Osteocyte (in vitro differentiated cells): ENCODE data around the gene ZNHIT2. TPM values are rescaled to one million over a fixed set of nuclear protein-coding genes. Genes with fewer than 3 reads are reported as not detected.

Experiments used
- DNase-seq: peaks from one replicate; pipeline ENCODE4 v3.0.0; 2021; ENCODE audit warnings: mixed read lengths; ENCODE audit not compliant: unreplicated experiment; ENCODE audit errors: extremely low spot score
- H3K27ac Mint-ChIP-seq: one replicate; pipeline ENCODE4 v1.8.0; 2021; ENCODE audit warnings: mild to moderate bottlenecking, mixed read lengths; ENCODE audit not compliant: unreplicated experiment
- H3K27me3 Mint-ChIP-seq: one replicate; pipeline ENCODE4 v1.8.0; 2021; ENCODE audit warnings: mixed read lengths; ENCODE audit not compliant: unreplicated experiment
- H3K36me3 Mint-ChIP-seq: one replicate; pipeline ENCODE4 v1.8.0; 2021; ENCODE audit warnings: mixed read lengths; ENCODE audit not compliant: unreplicated experiment
- H3K4me1 Mint-ChIP-seq: one replicate; pipeline ENCODE4 v1.8.0; 2021; ENCODE audit warnings: mixed read lengths; ENCODE audit not compliant: unreplicated experiment
- H3K4me3 Mint-ChIP-seq: one replicate; pipeline ENCODE4 v1.8.0; 2021; ENCODE audit warnings: mild to moderate bottlenecking, moderate library complexity, mixed read lengths; ENCODE audit not compliant: unreplicated experiment
- H3K9me3 Mint-ChIP-seq: one replicate; pipeline ENCODE4 v1.8.0; 2021; ENCODE audit warnings: mixed read lengths; ENCODE audit not compliant: unreplicated experiment
- CTCF ChIP-seq: fragments of 200-600 bp; sonication (generic); IDR thresholded peaks from 2 replicates; pipeline ENCODE4 v1.5.0; 2021; ENCODE audit warnings: antibody characterized with exemption, mild to moderate bottlenecking, moderate library complexity
- microRNA-seq: library from miRNA; unstranded; fragments of <30 nt; microRNA quantifications from one replicate; pipeline ENCODE4 v1.1.0, GENCODE V29; 2020; ENCODE audit not compliant: unreplicated experiment
- total RNA-seq: library from RNA; stranded (reverse); gene quantifications from 2 replicates; pipeline ENCODE4 v1.2.1, GENCODE V29; 2021

ZNHIT2 gene
- total RNA-seq, 1 donor from 2014 or later = 9.0 TPM

DNA sequence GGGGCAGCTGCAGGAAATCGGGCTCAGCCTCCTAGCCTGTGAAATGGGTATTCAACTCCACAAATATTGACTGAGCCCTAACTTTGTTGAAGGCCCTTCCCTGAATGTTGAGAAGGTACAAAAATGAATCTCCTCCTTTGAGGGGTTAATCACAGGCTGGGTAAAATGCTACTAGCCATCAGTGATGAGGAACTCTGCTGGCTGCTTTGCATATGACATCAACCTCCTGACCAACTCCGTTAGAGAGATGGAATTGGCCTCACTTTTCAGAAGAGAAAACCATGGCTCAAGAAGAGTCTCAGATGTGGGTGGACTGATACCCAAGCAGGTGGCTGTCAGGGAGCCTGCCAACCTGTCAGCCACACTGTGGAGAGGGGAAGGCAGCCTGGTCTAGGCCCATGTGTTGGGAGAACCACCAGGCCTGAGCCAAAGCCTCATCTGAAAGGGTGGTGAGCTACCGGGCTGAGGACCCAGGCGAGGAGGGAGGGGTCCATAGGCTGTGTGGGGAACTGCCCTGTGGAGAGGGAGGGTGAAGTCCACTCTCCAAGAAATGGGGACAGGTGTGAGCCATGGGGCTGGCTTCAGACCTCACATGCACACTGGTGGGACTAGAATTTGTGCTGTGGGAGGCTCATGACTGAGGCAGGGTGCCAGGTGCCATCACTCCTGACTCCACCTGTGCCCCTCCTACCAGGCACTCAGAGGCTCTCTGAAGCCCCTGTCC lies 45.4 kb downstream of the ZNHIT2 start:
- Mint-ChIP-seq H3K9me3 (no peaks in the 10 kb centered on the region), H3K4me3 (no peak overlapping the region), H3K27me3 (no peaks in the 10 kb centered on the region), H3K4me1 (no peaks in the 10 kb centered on the region), H3K36me3 (no peaks in the 10 kb centered on the region), H3K27ac (no peak overlapping the region)
- no peak for DNase-seq
- TF ChIP-seq CTCF = no peak

DNA sequence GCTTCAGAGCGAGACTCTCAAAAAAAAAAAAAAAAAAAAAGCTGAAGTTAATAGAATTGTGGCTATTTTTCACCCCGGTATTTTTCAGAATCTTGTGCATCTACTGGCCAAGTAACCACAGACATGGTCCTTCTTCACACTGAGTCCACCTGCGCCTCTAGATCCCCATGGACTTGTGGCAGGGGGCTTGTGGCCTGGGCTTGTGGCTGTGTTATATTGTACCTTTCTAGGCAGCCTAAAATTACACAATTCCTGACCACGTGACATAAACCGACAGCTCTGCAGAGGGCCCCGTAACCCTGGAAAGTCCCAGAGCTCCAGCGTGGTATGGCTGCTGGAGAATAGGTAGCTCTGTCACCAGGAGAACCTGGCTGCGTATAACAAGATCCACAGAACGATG lies 48.3 kb downstream of the ZNHIT2 start:
- no peaks in the 10 kb centered on the region for H3K9me3 Mint-ChIP-seq
- no peak overlapping the region for H3K27ac Mint-ChIP-seq
- no peaks in the 10 kb centered on the region for H3K4me1 Mint-ChIP-seq
- DNase-seq = no peak
- no peak for TF ChIP-seq CTCF
- no peak overlapping the region for H3K4me3 Mint-ChIP-seq
- no peaks in the 10 kb centered on the region for H3K36me3 Mint-ChIP-seq
- no peaks in the 10 kb centered on the region for H3K27me3 Mint-ChIP-seq

DNA sequence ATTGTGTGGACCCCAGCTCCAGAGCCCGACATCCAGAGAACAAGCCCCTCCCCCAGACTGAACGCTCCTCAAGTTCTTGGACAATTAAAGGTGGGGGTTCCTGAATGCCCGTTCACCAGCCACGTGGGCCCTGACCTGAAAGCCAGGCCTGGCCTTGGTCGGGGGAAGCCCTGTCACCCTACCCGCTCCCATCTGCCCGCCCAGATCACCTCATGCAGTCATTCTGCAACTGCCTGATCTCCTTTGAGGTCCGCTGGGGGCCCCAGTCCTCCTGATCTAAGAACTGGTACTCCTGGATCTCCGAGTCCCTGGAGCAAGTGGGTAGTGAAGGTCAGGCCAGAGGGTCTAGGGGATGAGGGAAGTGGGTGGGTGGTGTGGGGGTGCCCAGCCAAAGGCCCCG lies 50.1 kb downstream of the ZNHIT2 start:
- no peaks in the 10 kb centered on the region for H3K27me3 Mint-ChIP-seq
- no peak overlapping the region for H3K27ac Mint-ChIP-seq
- no peak for TF ChIP-seq CTCF
- DNase-seq = no peak
- H3K4me1 Mint-ChIP-seq = no peaks in the 10 kb centered on the region
- H3K9me3 Mint-ChIP-seq = no peaks in the 10 kb centered on the region
- H3K4me3 Mint-ChIP-seq = no peak overlapping the region
- H3K36me3 Mint-ChIP-seq = no peaks in the 10 kb centered on the region

DNA sequence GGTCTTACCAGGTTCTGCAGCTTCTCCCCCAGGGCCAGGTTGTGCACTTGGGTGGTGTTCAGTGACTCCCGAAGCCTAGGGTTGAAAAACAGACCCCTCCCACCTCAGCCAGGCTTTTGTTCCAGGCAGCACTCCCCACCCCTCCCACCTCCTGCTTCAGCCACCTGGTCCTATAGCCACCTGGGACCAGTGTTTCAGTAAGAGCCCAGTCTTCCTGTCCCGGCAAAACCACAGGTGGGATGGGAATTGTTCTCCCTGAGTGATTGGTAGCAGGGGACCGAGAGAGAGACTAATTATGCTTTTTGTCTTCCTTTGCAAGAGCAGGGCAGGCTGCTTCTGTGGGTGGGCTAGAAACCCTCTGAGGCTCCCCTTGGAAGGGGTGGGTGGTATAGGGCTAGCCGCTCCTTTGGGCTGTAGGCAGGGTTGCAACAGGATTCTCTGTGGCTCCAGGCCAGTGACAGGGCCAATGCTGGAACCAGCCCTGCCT lies 50.7 kb downstream of the ZNHIT2 start:
- TF ChIP-seq CTCF = no peak
- no peak for DNase-seq
- Mint-ChIP-seq H3K4me1 (no peaks in the 10 kb centered on the region), H3K27ac (no peak overlapping the region), H3K36me3 (no peaks in the 10 kb centered on the region), H3K27me3 (no peaks in the 10 kb centered on the region), H3K9me3 (no peaks in the 10 kb centered on the region), H3K4me3 (no peak overlapping the region)

Small RNA genes within 50 kb of the gene (microRNA-seq; reads per million reads assigned to microRNA genes)
- gene MIR6751 = not detected

Other genes with a start within 250 kb of the ZNHIT2 start
- 57.4 and 61.0 TPM in 2 replicates for gene EHD1, start 239.1 kb downstream of the ZNHIT2 start, total RNA-seq
- gene ATG2A, start 200.5 kb downstream of the ZNHIT2 start, total RNA-seq = 23.6 and 28.7 TPM in 2 replicates
- gene PPP2R5B, start 193.0 kb downstream of the ZNHIT2 start, total RNA-seq = 21.3 and 26.8 TPM in 2 replicates
- gene GPHA2, start 181.8 kb downstream of the ZNHIT2 start, total RNA-seq = not detected in 2 replicates
- not detected in 2 replicates for gene MAJIN, start 145.6 kb downstream of the ZNHIT2 start, total RNA-seq
- not detected in 2 replicates for gene BATF2, start 120.7 kb downstream of the ZNHIT2 start, total RNA-seq
- 118 and 124 TPM in 2 replicates for gene ARL2, start 103.5 kb downstream of the ZNHIT2 start, total RNA-seq
- gene SNX15, start 90.3 kb downstream of the ZNHIT2 start, total RNA-seq = 26.9 and 30.0 TPM in 2 replicates
- gene SAC3D1, start 76.5 kb downstream of the ZNHIT2 start, total RNA-seq = 15.0 and 15.6 TPM in 2 replicates
- not detected in 2 replicates for gene NAALADL1, start 59.1 kb downstream of the ZNHIT2 start, total RNA-seq
- 6.0 and 7.1 TPM in 2 replicates for gene CDCA5, start 33.7 kb downstream of the ZNHIT2 start, total RNA-seq
- 49.5 and 55.3 TPM in 2 replicates for gene ZFPL1, start 33.5 kb downstream of the ZNHIT2 start, total RNA-seq
- 122 and 127 TPM in 2 replicates for gene VPS51, start 21.5 kb downstream of the ZNHIT2 start, total RNA-seq
- gene TM7SF2, start 5.8 kb downstream of the ZNHIT2 start, total RNA-seq = 13.6 and 18.3 TPM in 2 replicates
- gene FAU, start 4.4 kb upstream of the ZNHIT2 start, total RNA-seq = 734 and 738 TPM in 2 replicates
- gene MRPL49, start 4.6 kb upstream of the ZNHIT2 start, total RNA-seq = 41.0 and 43.5 TPM in 2 replicates
- 53.6 and 57.1 TPM in 2 replicates for gene SYVN1, start 16.8 kb upstream of the ZNHIT2 start, total RNA-seq
- gene SPDYC, start 52.5 kb upstream of the ZNHIT2 start, total RNA-seq = not detected in 2 replicates
- gene CAPN1, start 64.2 kb upstream of the ZNHIT2 start, total RNA-seq = 154 and 155 TPM in 2 replicates
- gene POLA2, start 144.3 kb upstream of the ZNHIT2 start, total RNA-seq = 5.9 and 9.3 TPM in 2 replicates
- 20.7 and 23.1 TPM in 2 replicates for gene CDC42EP2, start 197.2 kb upstream of the ZNHIT2 start, total RNA-seq
- 57.7 and 74.9 TPM in 2 replicates for gene DPF2, start 216.2 kb upstream of the ZNHIT2 start, total RNA-seq
- gene TIGD3, start 237.1 kb upstream of the ZNHIT2 start, total RNA-seq = 0.16 and 0.24 TPM in 2 replicates